Fibroblast of pulmonary artery (primary cell): Measurements from ENCODE around the gene HVCN1.

Experiments
- DNase-seq: peaks from one replicate; pipeline ENCODE4 v3.0.0-alpha.2; 2010; ENCODE audit warnings: low read depth
- H3K4me3 ChIP-seq: replicated peaks from 2 replicates; pipeline ENCODE4 v1.5.1; 2011; ENCODE audit warnings: low read depth, mild to moderate bottlenecking, control low read depth, low read length, moderate library complexity
- TF ChIP-seq, protein P1 (sequence below): IDR thresholded peaks from 2 replicates; pipeline ENCODE4 v1.5.1; 2011; ENCODE audit warnings: mild to moderate bottlenecking, control low read depth, low read length, inconsistent platforms; ENCODE audit errors: missing control alignments

The HVCN1 gene

GRCh38 chr12:110680032-110680431, 8.9 kb downstream of the HVCN1 start:
- TF ChIP-seq, protein P1, sequence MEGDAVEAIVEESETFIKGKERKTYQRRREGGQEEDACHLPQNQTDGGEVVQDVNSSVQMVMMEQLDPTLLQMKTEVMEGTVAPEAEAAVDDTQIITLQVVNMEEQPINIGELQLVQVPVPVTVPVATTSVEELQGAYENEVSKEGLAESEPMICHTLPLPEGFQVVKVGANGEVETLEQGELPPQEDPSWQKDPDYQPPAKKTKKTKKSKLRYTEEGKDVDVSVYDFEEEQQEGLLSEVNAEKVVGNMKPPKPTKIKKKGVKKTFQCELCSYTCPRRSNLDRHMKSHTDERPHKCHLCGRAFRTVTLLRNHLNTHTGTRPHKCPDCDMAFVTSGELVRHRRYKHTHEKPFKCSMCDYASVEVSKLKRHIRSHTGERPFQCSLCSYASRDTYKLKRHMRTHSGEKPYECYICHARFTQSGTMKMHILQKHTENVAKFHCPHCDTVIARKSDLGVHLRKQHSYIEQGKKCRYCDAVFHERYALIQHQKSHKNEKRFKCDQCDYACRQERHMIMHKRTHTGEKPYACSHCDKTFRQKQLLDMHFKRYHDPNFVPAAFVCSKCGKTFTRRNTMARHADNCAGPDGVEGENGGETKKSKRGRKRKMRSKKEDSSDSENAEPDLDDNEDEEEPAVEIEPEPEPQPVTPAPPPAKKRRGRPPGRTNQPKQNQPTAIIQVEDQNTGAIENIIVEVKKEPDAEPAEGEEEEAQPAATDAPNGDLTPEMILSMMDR, result no peak
- no peak for DNase-seq
- no peak overlapping the region for H3K4me3 ChIP-seq

DNA sequence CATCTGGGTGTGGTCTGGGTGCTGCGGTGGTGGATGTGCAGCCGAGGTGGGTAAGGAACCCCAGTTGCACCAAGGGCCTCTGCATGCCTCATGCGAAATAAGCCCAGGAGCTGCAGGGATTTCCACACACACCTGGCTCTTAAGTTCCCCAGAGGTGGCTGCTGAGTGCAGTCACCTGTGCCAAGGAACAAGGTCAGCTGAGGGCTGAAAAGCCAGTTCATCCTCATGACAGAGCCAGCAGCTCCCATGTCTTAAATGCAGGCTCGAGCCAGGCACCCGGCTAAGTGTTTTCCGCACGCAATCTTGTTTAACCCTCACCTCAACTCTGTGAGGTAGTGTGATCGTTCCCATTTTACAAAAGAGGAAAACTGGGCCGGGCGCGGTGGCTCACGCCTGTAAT, 9.7 kb downstream of the HVCN1 start:
- no peak overlapping the region for H3K4me3 ChIP-seq
- TF ChIP-seq, protein P1, result no peak
- no peak for DNase-seq

GRCh38 chr12:110677982-110678381, 10.9 kb downstream of the HVCN1 start:
- no peak for DNase-seq
- no peak overlapping the region for H3K4me3 ChIP-seq
- TF ChIP-seq, protein P1, result no peak

GRCh38 chr12:110677206-110677911, 11.6 kb downstream of the HVCN1 start:
- H3K4me3 ChIP-seq, result no peak overlapping the region
- TF ChIP-seq, protein P1, result no peak
- no peak for DNase-seq

GRCh38 chr12:110676171-110676570, 12.7 kb downstream of the HVCN1 start:
- TF ChIP-seq, protein P1, result no peak
- H3K4me3 ChIP-seq, result no peak overlapping the region
- DNase-seq, result no peak

DNA sequence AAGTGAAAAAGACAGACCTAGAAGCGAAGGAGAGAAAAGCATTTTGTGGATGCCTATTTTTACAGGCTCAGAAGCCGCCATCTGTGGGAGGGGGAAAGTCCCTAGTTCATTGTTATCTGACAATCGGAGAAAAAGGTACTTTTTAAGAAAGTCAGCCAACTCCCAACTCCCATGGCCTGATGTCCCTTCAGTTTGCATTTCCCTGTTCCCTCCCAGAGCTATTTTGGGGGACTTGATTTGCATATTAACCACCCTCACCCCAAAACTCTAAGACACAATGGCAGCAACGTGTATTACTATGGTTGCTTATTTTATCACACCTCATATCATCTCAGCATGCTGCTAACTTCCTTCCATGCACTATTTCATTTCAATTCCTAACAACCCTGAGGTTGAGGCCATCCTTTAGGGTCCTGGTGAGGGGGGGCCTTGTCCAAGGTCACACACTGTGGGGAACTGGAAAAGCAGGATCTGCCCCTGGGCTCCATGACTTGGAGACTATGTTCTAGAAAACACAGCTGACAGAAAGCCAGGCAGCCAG, 18.7 kb downstream of the HVCN1 start:
- TF ChIP-seq, protein P1, result no peak
- H3K4me3 ChIP-seq, result no peak overlapping the region
- DNase-seq, result no peak

DNA sequence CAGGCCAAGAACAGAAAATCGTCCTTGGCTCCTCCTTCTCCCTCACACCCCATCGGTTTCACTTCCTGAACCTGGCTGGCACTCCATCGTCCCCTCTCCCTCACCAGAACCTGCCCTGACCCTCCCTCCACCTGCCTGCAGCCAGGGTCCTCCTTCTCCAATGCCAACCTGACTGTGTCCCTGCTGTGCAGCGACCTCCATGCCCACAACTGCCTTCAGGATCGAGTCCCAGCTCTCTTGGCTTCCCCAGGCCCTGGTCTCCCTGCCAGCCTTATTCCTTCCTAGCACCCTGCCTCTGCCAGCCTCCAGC, 19.8 kb downstream of the HVCN1 start:
- no peak overlapping the region for H3K4me3 ChIP-seq
- TF ChIP-seq, protein P1, result no peak
- DNase-seq, result no peak
